ENCODE measurements around the gene PRKAG3.
"Not testable (repeated sequence)": the region's sequence is repeated elsewhere in the genome, so short reads cannot be mapped to it uniquely, and the experiment has no call there.

The PRKAG3 gene

GRCh38 chr2:218780046-218780445, 51.6 kb downstream of the PRKAG3 start:
- no peak for DNase-seq

GRCh38 chr2:218777276-218777990, 54.2 kb downstream of the PRKAG3 start:
- no peak for DNase-seq

DNA sequence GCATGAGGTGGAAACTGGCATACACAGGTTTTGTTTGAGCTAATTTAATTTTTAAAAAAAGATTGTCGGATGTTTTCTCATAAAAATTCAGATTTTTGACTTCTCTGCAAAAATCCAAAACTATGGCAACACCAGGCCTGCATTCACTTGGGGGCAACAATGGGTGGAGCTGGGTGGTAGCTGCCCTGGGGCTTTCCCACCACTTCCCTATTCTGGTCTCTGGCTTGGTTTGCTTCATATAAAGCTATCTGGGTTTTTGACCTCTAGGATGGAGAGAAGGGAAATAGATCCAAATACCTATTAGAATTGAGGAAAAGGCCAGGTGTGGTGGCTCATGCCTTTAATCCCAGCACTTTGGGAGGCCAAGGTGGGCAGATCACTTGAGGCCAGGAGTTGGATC, 55.1 kb downstream of the PRKAG3 start:
- DNase-seq = no peak

- no peak for DNase-seq
These were observed 57.7 kb downstream of the PRKAG3 start for GRCh38 chr2:218773881-218774280.

DNA sequence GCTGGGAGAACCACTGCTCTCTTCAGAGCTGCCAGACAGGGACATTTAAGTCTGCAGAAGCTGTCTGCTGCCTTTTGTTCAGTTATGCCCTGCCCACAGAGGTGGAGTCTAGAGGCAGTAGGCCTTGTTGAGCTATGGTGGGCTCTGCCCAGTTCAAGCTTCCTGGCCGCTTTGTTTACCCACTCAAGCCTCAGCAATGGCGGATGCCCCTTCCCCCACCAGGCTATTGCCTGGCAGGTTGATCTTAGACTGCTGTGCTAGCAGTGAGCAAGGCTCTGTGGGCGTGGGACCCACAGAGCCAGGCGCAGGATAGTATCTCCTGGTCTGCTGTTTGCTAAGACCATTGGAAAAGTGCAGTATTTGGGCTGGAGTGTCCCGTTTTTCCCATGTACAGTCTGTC, 58.8 kb downstream of the PRKAG3 start:
- not testable (repeated sequence) for DNase-seq
